HG03095 (cell line): Measurements from ENCODE around the gene HDAC7.

ENCODE experiments used
- ATAC-seq: cut with Tn5 transposase; IDR thresholded peaks from one replicate; pipeline ENCODE4 v1.9.1; 2021; ENCODE audit warnings: moderate library complexity; ENCODE audit not compliant: unreplicated experiment

HDAC7 gene

GRCh38 chr12:47833591-47834012 lies 13.9 kb upstream of the HDAC7 start:
- ATAC-seq: no peak

DNA sequence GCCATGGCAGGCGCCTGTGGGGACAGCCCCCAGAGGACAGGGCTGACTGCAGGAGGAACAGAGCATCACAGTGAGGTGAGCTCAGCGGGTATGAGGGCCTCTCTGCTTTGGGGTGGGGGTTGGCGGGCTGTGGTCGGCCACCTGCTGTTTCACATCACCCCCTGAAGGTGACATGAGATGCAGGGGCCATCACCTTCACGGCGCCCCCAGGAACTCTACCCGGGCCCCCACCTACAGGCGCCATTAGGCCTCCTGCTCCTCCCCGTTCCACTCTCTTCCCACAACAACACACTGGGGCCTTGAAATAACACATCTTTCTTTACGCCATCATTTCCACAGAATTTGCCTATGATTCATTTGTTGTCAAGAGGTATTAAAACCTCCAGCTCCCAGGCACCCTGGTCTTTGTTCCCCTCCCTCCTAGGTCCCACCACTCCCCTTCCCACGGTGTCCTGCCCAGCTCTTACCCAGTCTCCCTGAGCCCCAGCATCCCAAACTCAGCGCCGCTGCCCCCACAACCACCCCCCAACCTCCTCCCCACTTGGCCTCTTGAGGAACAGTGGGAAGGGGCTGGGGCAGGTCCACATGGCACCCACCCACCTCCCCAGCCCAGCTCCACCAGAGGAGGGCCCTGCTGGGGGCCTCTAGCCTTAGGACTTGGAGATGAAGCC lies 12.7 kb upstream of the HDAC7 start:
- ATAC-seq: no peak

- no peak for ATAC-seq
Observed at GRCh38 chr12:47829584-47829983, 9.9 kb upstream of the HDAC7 start.

DNA sequence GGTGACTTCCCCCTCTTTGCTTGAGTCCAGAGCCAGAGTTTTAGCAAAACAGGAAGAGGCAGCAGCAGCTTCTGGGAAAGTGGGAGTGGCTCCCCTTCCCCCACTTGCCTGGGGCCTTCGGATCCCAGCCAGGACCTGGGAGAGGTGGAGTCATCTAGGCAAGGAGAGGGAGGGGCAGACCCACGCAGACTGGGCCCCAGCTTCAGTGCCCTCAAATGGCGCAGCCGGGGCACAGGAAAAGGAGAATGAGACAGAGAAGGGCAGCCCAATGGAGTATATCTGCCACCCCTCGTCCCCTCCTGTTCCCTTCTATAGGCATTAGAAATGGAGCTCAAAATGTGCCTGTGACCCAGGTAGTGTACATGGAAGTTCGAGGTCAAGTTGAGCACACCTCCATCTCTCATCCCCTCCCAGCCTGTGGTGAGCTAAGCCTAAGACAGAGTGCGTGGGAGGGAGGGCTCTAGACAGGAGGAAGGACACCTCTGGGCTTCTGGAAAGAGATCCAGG lies 9.3 kb upstream of the HDAC7 start:
- ATAC-seq: no peak

DNA sequence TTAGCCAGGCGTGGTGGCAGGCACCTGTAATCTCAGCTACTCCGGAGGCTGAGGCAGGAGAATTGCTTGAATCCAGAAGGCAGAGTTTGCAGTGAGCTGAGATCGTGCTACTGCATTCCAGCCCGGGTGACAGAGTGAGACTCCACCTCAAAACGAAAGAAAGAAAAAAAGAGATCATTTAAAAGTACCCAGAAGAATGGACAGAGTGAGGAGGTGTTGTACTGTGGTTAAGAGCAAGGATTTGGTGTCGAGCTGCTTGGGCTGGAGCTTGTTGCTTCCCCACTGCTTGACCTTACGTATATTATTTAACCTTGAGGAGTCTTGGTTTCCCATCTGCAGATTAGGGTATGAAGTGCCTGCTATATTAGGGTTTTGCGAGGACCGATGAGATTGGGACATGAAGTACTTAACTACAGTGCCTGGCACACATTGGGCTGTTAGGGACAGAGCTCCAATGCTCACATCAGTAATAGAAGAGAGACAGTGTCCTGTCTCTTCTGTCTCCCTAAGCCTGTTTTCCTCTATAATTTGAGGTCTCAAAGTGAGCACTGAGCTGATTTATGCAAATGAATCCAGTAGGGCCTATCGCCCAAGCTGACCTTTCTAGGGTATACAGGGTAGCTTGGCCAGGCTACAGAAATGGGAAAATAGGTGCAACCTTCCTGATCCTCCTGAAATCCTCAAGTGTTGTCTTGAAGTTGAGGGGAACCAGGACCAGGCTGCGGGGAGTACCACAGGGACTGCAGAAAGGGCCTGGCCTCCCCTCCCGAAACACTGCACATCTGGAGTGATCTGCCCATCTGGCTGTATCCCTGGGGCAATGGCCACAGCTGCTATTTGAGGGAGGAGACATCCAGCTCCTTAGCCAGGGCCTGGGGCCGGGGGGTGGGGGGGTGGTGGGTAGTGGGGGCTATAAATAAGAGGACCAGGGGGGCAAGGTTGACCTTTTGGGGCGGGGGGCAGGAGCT lies 8.6 kb upstream of the HDAC7 start:
- ATAC-seq: no peak

DNA sequence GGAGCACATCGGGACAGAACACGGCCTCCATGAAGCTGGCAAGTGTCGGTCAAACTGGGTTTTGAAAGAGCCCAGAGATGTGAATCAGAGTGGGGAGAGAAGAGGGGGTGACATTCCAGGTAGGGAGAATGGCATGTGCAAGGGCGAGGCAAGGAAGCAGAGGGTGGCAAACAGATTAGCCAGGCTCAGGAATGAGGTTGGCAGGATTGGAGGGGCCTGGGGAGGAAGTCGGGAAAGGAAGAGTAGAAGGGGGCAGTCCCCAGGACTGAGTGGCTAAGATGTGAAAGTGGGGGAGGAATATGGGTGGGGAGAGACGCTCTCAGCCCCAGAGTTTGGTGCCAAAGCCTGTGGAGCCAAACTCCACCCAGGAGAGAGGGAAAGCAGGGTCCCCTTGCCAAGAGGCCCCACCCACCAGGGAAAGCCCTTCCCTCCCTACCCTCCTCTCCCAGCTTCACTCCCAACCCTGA lies 5.5 kb upstream of the HDAC7 start:
- ATAC-seq: no peak

- ATAC-seq: no peak
Observed at GRCh38 chr12:47824635-47825034, 4.9 kb upstream of the HDAC7 start.

DNA sequence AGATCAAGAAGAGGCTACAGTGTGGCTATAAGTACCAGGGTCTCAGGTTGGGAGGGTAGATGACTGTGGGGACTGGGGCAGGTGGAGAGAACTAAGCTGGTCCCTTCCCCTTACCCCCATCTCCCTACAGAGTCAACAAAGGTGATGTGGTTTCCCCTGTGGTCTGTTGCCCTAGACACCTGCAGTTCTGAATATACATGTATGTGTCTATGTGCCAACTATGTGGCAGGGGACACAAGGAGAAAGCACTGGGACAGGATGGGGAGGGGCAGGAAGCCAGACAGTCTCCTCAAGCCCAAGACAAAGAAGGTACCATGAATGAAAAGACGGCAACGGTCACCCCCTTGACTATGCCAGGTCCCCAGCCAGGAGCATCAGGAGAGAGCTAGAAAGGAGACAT lies 4.5 kb upstream of the HDAC7 start:
- no peak for ATAC-seq

GRCh38 chr12:47823422-47824086 lies 3.9 kb upstream of the HDAC7 start:
- no peak for ATAC-seq

GRCh38 chr12:47822863-47823262 lies 3.2 kb upstream of the HDAC7 start:
- no peak for ATAC-seq

GRCh38 chr12:47822401-47822800 lies 2.7 kb upstream of the HDAC7 start:
- ATAC-seq: no peak

DNA sequence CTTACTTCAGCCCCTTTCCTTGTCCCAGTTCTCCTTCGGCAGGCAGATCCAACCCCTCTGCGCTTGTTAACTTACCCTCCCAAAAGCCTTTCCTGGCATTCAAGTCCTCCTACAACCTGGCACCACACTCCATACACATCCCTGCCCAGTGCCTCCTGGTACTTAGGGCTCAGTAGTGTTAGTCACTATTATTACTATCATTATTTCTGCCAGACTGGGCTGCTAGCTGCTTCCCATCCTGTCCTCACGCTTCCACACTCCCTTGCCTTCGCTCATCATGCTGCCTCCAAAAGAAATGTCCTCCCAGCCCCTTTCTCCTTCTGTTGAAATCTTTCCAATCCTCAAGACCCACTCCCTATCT lies 1.6 kb upstream of the HDAC7 start:
- no peak for ATAC-seq

DNA sequence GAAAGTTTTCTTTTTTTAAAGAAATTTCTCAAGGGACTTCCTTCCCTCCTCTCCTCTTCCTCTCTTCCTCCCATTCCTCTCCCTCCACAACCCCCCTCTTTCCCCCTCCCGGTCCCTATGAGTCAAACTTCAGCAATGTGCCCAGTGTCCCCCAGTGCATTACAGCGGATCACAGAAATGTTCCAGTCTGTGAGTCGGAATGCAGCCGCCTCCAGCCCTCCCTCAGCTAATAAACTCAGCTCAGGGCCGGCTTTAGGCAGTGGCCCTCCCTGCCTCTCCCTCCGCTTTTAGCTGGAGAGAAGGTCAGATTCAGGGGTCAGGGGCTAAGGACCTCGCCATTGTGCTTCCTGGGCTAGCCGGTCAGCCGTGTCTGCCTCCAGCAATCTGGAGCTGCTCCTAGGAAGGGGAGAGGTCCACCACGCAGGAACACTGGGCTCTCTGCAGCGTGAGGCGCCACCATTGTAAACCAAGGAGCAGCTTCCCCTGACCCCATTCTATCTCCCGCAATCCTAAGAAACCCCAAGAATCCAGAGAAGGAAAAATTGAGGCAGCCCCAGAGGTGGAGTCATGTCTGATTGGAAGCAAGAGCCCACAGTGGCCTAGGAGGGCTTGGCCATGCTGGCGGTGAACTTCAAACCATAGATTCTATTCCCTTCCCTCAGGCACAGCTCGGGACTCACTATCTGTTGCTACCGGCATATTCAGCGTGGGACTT lies 1.1 kb upstream of the HDAC7 start:
- ATAC-seq: no peak

GRCh38 chr12:47819138-47819895 lies 386 bp downstream of the HDAC7 start:
- peak; percentile 48 for ATAC-seq

DNA sequence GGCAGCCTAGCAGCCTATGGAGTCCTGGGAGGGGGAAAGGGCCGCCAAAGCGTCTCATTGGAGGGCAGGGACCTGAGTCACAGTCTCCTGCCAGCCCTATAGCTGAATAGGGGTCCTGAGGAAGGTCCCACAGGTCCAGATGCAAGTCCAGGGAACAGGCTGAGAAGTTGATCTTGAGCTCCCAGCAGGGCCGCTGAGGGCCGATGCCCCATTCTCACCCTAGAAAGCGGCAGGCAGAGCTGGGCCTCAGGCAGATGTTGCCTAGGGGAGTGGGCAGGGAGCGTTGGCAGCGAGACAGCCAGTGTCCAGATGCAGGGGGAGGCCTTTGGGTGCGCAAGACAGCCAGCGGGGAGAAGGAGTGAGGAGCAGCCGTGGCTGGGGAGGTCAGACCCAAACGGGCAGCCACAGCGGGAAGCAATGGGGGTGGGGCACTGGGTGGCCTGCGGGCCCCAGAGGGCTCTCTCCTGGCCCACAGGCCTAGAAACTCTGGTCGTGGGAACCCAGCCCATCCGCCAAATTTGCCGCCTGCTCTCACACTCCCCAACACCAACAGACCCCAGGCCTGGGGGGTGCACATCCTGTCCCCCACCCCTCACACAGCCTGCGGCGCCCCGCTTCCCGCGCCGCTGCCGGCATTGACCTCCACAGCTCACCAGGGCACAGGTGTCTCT lies 1.1 kb downstream of the HDAC7 start:
- ATAC-seq: no peak

- no peak for ATAC-seq
Observed at GRCh38 chr12:47818007-47818376, 1.7 kb downstream of the HDAC7 start.

DNA sequence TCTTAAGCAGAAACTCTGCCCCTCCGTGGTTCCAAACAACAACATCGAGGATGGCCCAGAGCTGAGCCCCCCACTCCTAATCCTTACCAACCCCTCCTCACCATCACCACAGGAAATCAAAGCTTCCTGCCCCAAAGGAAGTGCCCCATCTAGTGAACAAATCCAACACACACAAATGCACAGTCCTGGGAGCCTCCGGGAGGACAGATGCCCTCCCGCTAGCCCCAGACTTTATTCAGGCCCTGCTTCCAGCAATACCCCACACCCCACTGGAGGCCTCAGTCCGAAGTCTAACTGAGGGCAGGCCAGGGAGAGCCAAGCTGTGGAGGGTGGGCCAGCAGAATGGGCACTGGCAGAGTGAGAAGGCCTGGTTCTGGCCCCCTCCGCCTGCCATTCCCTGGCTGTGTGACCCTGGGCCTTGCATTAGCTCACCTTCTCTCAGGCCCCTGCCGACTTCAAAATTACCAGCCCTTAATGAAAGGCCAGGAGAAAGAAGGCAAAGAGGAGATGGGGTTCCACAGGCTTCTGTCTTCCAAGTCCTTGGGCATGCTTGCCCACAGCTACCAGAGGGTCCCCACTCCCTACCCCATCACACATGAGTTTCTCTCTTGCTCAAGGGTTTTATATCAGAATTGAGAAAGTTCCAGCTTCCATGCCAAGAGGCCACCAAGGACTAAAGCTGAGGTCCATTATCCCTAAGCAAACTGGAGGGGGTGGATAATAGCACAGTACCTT lies 2.3 kb downstream of the HDAC7 start:
- ATAC-seq: no peak

- ATAC-seq: no peak
Observed at GRCh38 chr12:47816403-47817271, 3.1 kb downstream of the HDAC7 start.
